G401.6 (cell line): ENCODE measurements around the gene MED12L.
A peak's percentile ranks its signal among the peaks of the same experiment; 100 is the strongest.
"Not testable (repeated sequence)": the region's sequence is repeated elsewhere in the genome, so short reads cannot be mapped to it uniquely, and the experiment has no call there.

Experiments
- FAIRE-seq: peaks from 2 replicates; lab custom pipeline; 2012; peaks lifted over from hg19 to GRCh38; lab: Jason Lieb, UNC

MED12L gene

GRCh38 chr3:151214459-151214858 lies 129.0 kb downstream of the MED12L start:
- no peak for FAIRE-seq

GRCh38 chr3:151216641-151217607 lies 131.5 kb downstream of the MED12L start:
- no peak for FAIRE-seq

- no peak for FAIRE-seq
Measured at GRCh38 chr3:151218136-151218535, 132.7 kb downstream of the MED12L start.

GRCh38 chr3:151219056-151219455 lies 133.6 kb downstream of the MED12L start:
- no peak for FAIRE-seq

- FAIRE-seq: no peak
Measured at GRCh38 chr3:151224268-151224866, 138.9 kb downstream of the MED12L start.

GRCh38 chr3:151225040-151225975 lies 139.8 kb downstream of the MED12L start:
- FAIRE-seq: no peak

GRCh38 chr3:151226088-151226563 lies 140.7 kb downstream of the MED12L start:
- no peak for FAIRE-seq

GRCh38 chr3:151226825-151227224 lies 141.4 kb downstream of the MED12L start:
- FAIRE-seq: no peak

GRCh38 chr3:151227266-151227806 lies 141.9 kb downstream of the MED12L start:
- no peak for FAIRE-seq

- peak; percentile 17 for FAIRE-seq
Measured at GRCh38 chr3:151227807-151228665, 142.6 kb downstream of the MED12L start.

- FAIRE-seq: no peak
Measured at GRCh38 chr3:151228666-151229040, 143.2 kb downstream of the MED12L start.

- no peak for FAIRE-seq
Measured at GRCh38 chr3:151230646-151231045, 145.2 kb downstream of the MED12L start.

- not testable (repeated sequence) for FAIRE-seq
Measured at GRCh38 chr3:151232403-151232802, 146.9 kb downstream of the MED12L start.

GRCh38 chr3:151232991-151233390 lies 147.5 kb downstream of the MED12L start:
- no peak for FAIRE-seq

GRCh38 chr3:151234825-151235224 lies 149.4 kb downstream of the MED12L start:
- no peak for FAIRE-seq

GRCh38 chr3:151236316-151236715 lies 150.9 kb downstream of the MED12L start:
- FAIRE-seq: no peak

- FAIRE-seq: no peak
Measured at GRCh38 chr3:151236736-151237135, 151.3 kb downstream of the MED12L start.

GRCh38 chr3:151242006-151242405 lies 156.5 kb downstream of the MED12L start:
- not testable (repeated sequence) for FAIRE-seq

GRCh38 chr3:151248772-151249337 lies 163.4 kb downstream of the MED12L start:
- FAIRE-seq: no peak

- FAIRE-seq: no peak
Measured at GRCh38 chr3:151256749-151257148, 171.3 kb downstream of the MED12L start.

- FAIRE-seq: no peak
Measured at GRCh38 chr3:151259664-151260063, 174.2 kb downstream of the MED12L start.
